ENCODE measurements around the gene MTHFD2L.

Gene MTHFD2L

GRCh38 chr4:74133786-74134499 lies 24.0 kb upstream of the MTHFD2L start:
- DNase-seq, result peak; percentile 64

GRCh38 chr4:74134500-74134852 lies 23.4 kb upstream of the MTHFD2L start:
- no peak for DNase-seq

DNA sequence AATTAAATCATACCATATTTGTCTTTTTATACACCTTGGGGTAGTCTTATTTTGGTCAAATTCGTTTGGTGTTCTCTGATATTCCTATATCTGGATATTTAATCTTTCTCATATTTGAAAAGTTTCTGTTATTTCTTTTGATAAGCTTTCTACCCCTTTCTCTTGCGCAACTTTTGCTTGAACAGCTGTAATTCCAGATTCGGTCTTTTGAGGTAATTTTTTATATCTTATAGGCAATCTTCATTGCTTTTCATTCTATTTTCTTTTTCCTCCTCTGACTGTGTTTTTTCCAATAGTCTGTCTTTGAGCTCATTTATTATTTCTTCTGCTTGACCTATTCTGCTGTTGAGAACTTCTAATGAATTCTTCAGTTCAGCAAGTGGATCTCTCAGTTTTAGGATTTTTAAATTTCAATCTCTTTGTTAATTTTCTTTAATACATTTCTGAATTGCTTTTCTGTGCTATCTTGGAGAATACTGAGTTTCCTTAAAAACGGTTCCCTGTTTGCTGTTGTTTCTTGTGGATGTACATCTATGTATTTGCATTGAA lies 11.3 kb upstream of the MTHFD2L start:
- no peak for DNase-seq

DNA sequence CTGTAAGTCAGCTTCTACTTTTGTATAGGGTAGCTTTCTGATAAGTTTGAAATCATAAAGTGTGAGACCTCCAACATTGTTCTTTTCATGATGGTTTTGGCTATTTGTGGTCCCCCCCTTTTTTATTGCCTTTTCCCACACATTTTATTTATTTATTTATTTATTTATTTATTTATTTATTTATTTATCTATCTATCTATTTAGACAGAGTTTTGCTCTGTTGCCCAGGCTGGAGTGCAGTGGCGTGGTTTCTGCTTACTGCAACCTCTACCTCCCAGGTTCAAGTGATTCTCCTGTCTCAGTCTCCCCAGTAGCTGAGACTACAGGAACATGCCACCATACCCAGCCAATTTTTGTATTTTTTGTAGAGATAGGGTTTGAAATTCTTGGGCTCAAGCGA lies 9.7 kb upstream of the MTHFD2L start:
- no peak for DNase-seq

GRCh38 chr4:74152836-74153235 lies 5.1 kb upstream of the MTHFD2L start:
- no peak for DNase-seq

DNA sequence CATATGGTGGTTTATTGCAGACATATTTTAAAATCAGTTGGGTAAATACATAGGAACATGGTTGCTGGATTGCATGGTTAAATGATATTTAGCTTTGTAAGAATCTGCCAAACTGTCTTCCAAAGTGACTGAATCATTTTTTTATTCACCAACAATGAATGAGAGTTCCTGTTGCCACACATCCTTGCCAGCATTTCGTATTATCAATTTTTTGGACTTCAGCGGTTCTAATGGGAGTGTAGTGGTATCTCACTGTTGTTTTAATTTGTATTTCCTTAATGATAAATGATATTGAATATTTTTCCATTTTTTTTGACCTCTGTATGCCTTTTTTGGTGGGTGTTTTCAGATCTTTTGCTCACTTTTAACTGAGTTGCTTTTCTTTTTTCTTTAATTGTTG lies 1.4 kb upstream of the MTHFD2L start:
- no peak for DNase-seq

- DNase-seq, result no peak
Measured at GRCh38 chr4:74157154-74157553, 764 bp upstream of the MTHFD2L start.

DNA sequence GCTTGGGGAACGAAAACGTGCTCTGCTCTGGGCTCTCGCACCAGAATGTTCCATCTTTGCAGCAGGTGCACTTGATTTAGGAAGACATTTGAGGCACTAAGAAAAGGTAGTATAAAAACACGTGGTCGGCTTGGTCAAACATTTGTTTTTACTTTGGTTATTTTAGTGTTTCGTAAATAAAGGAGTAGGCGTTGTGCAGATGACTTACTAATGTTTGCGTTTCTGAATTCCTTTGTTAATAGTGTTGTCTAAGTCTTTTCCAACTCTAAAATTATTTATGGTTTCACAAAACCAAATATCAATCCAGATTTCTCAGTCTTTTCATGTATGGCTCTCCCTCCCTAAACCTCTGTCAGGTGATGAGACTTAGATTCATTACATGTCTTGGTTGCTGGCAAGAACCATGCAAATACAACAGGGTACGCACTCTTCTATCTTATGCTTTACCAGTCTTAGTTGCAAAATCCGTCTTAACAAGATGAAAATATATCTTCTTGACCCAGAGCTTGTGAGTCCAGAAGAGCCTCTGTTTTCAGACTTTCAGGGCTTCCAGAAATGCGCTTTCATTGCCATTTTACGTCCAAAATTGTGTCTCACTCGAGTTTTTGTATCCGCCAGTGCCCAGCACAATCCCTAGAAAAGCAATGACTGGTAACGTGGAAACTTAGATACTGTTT lies 686 bp downstream of the MTHFD2L start:
- DNase-seq, result no peak

GRCh38 chr4:74159143-74159709 lies 1.3 kb downstream of the MTHFD2L start:
- no peak for DNase-seq

DNA sequence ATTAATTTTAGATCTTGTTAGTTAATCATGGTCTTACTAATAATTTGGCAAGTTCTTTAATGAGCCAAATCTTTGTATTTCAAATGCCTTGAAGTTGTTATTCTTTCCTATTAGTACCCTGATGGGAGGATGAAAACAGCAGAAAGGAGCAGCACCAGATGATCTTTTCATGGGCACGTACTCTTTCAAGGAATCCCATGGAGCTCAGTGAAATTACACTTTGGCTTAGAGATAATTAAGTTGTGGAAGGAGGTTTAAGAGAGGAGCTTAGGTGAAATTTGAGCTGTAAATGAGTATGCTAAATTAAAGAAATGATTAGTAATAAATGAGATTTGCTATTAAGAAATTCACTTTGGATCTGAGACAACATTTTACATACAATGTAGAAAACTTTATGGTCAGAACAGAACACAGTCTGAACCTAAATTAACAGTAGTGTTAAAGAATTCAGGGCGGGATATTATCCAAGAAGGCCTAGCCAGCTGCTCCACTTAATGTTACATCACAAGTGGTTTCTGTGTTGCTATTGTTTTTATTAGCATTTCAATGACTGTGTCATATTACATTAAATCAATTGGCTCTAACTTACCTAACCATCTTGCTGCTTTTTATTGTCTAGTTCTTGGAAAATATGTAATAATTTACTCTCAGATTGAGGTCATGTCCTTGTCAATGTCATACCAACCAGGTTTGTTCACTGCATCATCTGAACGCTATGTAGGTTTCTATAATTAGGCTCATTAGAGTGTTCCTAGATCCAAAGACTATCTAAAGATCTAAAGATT lies 3.9 kb downstream of the MTHFD2L start:
- DNase-seq, result no peak

GRCh38 chr4:74166135-74166534 lies 8.2 kb downstream of the MTHFD2L start:
- DNase-seq, result no peak

DNA sequence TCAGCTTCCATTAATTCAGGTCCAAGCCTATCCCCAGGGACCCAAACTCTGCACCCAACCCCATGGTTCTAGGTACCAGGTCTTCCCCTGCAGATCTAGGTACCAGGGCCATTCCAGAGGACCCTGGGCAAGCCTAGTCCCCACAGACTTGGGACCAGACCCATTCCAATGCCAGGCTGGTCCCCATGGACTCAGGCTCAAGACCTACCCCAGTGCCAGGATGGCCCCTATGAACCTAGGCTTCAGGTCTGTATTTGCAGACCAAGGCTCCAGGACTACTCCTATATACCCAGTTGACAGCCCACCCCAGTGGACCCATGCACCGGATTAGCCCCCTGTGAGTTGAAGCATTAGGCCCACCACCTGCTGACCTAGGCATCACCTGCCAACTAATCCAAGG lies 8.9 kb downstream of the MTHFD2L start:
- no peak for DNase-seq

DNA sequence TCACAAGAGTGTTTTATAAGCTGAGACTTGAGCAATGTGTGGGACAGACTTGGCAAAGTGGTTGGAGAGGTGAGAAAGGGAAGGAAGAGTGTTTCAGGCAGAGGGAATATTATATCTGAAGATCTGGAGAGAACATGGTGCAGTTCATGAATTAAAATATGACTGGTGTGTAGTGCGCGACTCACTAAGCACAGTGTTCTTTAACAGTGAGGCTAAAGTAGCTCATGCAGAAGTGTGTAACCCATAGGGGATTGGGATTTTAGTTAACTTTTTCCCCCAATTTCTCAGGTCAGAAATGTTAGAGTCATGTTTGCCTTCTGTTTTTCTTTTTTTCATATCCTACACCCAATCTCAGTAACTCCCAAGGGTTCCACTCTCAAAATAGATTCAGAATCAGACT lies 9.7 kb downstream of the MTHFD2L start:
- no peak for DNase-seq

DNA sequence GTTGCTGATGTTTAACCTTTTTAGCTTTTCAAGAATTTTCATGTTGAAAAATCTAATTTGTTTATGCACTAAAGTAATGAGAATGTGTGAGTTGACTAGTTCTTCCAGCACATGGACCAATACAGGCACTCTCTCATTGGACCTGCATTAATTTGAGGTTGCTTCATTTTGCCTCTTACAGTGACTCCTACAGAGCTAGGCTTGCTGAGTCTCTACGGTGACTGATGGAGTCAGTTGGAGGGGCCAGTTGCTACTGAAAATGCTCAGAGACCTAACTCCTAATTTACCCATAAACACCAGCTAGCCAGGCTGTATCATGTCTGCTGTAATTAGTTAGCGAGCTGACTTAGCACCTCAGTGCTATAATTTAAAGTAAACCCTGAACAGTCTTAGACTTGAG lies 10.9 kb downstream of the MTHFD2L start:
- DNase-seq, result no peak

DNA sequence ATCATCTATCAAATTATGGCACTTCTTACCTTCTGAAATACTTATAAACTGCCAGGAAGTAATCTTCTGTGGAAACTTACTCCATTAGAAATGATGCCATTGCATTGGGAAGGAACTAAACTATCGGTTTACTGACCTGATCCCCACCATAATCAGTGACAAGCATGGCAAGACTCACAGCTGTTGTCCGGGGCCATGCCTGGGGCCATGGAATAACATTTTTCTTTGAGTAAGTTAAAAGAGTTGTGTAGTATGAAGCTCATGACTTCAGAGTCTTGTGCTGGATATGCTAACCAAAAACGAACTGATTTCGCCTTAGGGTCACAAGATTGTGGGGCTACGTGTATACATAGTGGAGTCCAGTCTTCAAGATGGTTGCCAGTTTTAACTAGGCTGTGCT lies 15.4 kb downstream of the MTHFD2L start:
- DNase-seq, result no peak

DNA sequence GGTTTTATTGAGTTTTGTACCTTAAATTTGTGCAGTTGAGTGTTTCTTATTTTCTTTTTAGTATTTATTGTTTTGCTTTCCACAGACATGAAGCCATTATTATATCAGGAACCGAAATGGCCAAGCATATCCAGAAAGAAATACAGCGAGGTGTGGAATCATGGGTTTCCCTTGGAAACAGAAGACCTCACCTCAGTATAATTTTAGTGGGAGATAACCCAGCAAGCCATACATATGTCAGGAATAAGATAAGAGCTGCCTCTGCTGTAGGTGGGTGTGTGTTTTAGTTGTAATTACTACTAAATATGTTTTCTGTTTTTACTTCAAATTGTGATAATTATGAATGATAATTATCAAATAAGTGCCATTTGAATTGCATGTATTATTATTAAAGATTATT lies 16.5 kb downstream of the MTHFD2L start:
- no peak for DNase-seq

DNA sequence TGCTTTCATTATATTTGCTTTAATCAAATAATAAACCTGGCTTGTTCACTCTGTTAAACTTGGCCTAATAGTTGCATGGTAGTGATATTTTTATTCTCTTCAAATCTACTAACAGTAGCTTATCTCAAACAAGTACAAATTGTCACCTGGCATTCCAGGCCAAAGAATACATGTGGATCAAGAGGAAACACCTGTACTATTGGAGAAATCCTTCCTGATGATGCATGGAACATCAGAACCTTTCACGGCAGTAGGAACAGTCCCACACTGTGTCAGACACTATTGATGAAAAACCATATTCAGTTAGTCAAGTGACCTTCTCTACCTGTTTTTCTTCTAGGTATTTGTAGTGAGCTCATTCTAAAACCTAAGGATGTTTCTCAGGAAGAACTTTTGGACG lies 17.0 kb downstream of the MTHFD2L start:
- DNase-seq, result no peak

DNA sequence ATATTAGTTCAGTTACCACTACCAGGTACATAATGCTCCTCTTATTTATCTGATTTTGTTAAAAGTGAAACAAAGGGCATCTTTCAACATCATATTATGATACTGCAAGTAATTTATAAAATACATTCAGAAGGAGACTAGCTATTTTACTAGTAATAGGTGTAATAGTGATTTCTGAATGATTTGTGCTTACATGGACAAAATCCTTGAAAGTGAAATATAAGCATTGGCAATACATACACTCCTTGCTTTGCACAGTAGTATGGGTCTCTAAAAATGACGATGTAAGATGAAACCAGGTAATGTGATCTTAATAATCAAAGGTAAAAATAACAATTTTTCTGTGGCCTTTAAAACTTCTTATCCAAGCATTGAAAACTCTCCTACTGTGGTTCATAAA lies 17.5 kb downstream of the MTHFD2L start:
- no peak for DNase-seq

GRCh38 chr4:74178798-74179197 lies 20.9 kb downstream of the MTHFD2L start:
- no peak for DNase-seq

DNA sequence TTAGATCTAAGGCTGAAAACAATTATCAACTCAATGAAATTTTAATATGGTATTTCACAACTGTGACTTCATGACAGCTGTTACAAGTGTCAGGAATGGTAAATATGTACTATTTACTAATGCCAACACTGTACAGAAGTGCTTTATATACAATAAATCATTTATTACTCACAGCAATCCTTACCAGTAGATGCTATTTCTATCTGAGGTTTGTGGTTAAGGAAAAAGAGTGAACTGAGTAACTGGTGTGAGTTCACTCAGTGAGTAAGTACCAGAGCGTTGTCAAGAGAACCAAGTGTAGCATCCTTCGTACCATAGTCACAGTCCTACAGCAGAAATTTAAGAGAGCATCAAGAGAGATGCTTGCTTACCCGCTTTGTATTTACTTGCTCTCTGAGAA lies 23.3 kb downstream of the MTHFD2L start:
- DNase-seq, result no peak

- DNase-seq, result no peak
Measured at GRCh38 chr4:74188912-74189311, 31.0 kb downstream of the MTHFD2L start.

DNA sequence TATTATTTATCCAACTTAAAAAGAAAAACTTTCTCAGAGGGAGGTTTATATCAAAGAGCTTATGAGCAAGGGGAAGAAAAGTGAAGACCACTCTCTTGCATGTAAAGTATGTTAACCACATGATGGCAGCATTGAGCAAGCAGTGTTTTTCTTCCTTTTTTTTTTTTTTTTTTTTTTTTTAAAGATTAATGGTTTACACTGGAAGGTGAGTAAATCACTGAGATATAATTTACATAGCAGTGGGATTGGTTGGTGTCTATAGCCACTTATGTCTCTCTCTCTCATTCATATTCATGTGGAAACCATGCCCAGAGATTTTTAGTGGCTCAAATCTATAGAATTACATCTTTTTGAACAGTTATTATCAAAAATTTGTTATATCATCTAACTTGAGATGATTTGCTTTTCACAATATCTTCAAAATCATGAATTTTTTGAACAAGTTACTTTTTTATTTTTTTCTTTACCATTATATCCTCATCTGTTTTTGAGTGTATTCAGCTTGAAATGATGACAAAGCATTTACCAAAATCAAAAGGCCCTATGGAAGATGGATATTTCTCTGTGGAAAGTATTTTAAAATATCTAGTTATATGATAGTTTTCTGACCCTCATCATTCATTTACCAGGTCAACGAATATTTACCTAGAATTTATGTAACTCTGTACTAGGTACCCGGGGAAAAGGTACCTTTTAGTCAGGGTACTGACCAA lies 31.6 kb downstream of the MTHFD2L start:
- DNase-seq, result no peak

DNA sequence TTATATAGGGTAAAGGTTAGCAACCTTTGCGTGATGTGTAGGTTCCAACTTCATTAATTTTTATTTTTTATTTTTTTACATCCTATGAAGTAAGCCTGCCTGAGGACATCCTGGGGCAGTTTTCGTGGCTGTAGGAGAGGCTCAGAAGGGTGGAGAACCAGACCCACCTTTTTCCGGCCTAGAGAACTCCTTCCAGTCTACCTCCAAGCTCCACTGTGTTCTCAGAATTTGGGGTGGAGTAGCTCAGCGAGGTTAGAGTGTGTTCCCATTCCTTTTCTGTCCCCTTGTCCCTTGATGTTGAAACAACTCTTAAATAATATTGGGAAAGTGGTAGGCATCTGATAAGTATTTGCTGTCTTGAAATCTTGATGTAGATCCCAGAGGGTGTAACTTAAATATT lies 32.4 kb downstream of the MTHFD2L start:
- no peak for DNase-seq

Measured in activated CD8-positive, alpha-beta memory T cell treated with anti-CD3 and anti-CD28 coated beads, Interleukin-2, amount 50 U/mL, for 48 hours (primary cell).